ENCODE results near the gene FOXP3. TPM values are rescaled to one million over a fixed set of nuclear protein-coding genes. Genes with fewer than 3 reads are reported as not detected.

The FOXP3 gene
- total and polyA plus RNA-seq, 2 donors (not counting 3 experiments of a cell fraction or from before 2014, with no cell fraction given) = 0.06 TPM; not detected in 1

GRCh38 chrX:49233887-49234555, 30.5 kb downstream of the FOXP3 start:
- no peak overlapping the region for H3K4me2 ChIP-seq (ENCODE audit: insufficient read depth, low read length)
- intact Hi-C loops (cut with micrococcal nuclease) = loop anchor here (2.0 kb wide), 1 partner anchor 33 kb away; the partner anchor contains the start of gene SYP

More at GRCh38 chrX:49233887-49234555, 30.5 kb downstream of the FOXP3 start:
- no peak overlapping the region for H3K9ac ChIP-seq (replicated peaks; ENCODE audit: extremely low read depth, insufficient read depth, low read length)
- FAIRE-seq (no peak), DNase-seq (ENCODE audit: low read depth, low spot score) (no peak)
- H4K20me1 ChIP-seq (replicated peaks; ENCODE audit: control insufficient read depth, extremely low read depth, insufficient read depth, low read length) = no peaks in the 10 kb centered on the region
- no peaks in the 10 kb centered on the region for H3K27me3 ChIP-seq (ENCODE audit: control insufficient read depth in 2 of 2, insufficient read depth in 2 of 2, low read length in 2 of 2)
- POLR2A ChIA-PET = no interaction called here
- H3K4me1 ChIP-seq (ENCODE audit: control insufficient read depth, extremely low read depth, insufficient read depth, low read length) = peaks cover 2% of the 10 kb centered on the region
- CTCF ChIA-PET = interaction anchor here (0.9 kb wide), 1 partner anchor 41 kb away, joined by 4 read pairs; no protein-coding TSS in a partner anchor
- dilution Hi-C loops (cut with MboI; ENCODE audit: extremely low pct_ligation_motif_present, low sequenced_read_pairs) = no loop called here
- no peaks in the 10 kb centered on the region for H3K79me2 ChIP-seq (ENCODE audit: control insufficient read depth, insufficient read depth, low read length)
- no TSS peak for BruUV-seq (replicated peaks)
- H2AFZ ChIP-seq (ENCODE audit: low read depth, low read length) = peak overlapping the region; percentile 59
- H3K9me1 ChIP-seq (replicated peaks; ENCODE audit: control insufficient read depth, extremely low read depth, insufficient read depth, low read length) = no peaks in the 10 kb centered on the region
- TF ChIP-seq GATA2 (IDR thresholded peaks at IDR 0.05; ENCODE audit: insufficient read depth, insufficient read length, low read depth, low read length) (no peak), EZH2 (IDR thresholded peaks at IDR 0.05; ENCODE audit: borderline replicate concordance, low read depth, low read length, severe bottlenecking) (no peak), FOS (IDR thresholded peaks at IDR 0.05; ENCODE audit: borderline replicate concordance, insufficient read depth, low read length) (no peak), POLR2AphosphoS5 (IDR thresholded peaks at IDR 0.05; ENCODE audit: insufficient read depth, low read depth, low read length) (no peak), MAX (IDR thresholded peaks at IDR 0.05; ENCODE audit: insufficient read depth, insufficient read length) (no peak), JUN (IDR thresholded peaks at IDR 0.05; ENCODE audit: borderline replicate concordance, insufficient read depth, insufficient read length, low read depth) (no peak)
- TF ChIP-seq, protein P1, sequence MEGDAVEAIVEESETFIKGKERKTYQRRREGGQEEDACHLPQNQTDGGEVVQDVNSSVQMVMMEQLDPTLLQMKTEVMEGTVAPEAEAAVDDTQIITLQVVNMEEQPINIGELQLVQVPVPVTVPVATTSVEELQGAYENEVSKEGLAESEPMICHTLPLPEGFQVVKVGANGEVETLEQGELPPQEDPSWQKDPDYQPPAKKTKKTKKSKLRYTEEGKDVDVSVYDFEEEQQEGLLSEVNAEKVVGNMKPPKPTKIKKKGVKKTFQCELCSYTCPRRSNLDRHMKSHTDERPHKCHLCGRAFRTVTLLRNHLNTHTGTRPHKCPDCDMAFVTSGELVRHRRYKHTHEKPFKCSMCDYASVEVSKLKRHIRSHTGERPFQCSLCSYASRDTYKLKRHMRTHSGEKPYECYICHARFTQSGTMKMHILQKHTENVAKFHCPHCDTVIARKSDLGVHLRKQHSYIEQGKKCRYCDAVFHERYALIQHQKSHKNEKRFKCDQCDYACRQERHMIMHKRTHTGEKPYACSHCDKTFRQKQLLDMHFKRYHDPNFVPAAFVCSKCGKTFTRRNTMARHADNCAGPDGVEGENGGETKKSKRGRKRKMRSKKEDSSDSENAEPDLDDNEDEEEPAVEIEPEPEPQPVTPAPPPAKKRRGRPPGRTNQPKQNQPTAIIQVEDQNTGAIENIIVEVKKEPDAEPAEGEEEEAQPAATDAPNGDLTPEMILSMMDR (IDR thresholded peaks at IDR 0.05; ENCODE audit: extremely low read depth in 1 of 2, insufficient read depth in 1 of 2, low read depth in 1 of 2, low read length in 2 of 2) = no peak
- no peak overlapping the region for H3K4me3 ChIP-seq (replicated peaks in 1 of 3; ENCODE audit: insufficient read depth in 1 of 3, low read depth in 1 of 3, low read length in 3 of 3)
- no peak overlapping the region for H3K27ac ChIP-seq (ENCODE audit: insufficient read depth, low read depth, low read length)
- no peaks in the 10 kb centered on the region for H3K36me3 ChIP-seq (ENCODE audit: control insufficient read depth in 2 of 2, extremely low read depth in 1 of 2, insufficient read depth in 2 of 2, low read length in 2 of 2)
- H3K9me3 ChIP-seq (replicated peaks; ENCODE audit: control insufficient read depth, insufficient read depth, low read length) = no peaks in the 10 kb centered on the region

Measured in endothelial cell of umbilical vein (primary cell).